Right atrium auricular region (tissue), 2 donors: ENCODE measurements around the gene KANK4. TPM values are rescaled to one million over a fixed set of nuclear protein-coding genes. Genes with fewer than 3 reads are reported as not detected.
"Not testable (repeated sequence)": the region's sequence is repeated elsewhere in the genome, so short reads cannot be mapped to it uniquely, and the experiment has no call there.

ENCODE experiments used
- DNase-seq: peaks from one replicate; pipeline ENCODE4 v3.0.0-alpha.2; 2019; ENCODE audit warnings: low spot score
- H3K27ac ChIP-seq, 2 donors: fragments of 200-600 bp; sonication (generic); 1 replicate in 1 of 2; 2 replicates in 1 of 2; pipeline ENCODE4 v1.5.1; 2016 to 2019
- H3K27me3 ChIP-seq, 2 donors: fragments of 200-600 bp; sonication (generic); one replicate each; pipeline versions ENCODE4 v1.5.1 to v1.6.0; 2017 to 2019
- H3K36me3 ChIP-seq: fragments of 200-600 bp; sonication (generic); one replicate; pipeline ENCODE4 v1.5.1; 2016
- H3K4me1 ChIP-seq, 2 donors: fragments of 200-600 bp; sonication (generic); one replicate each; pipeline versions ENCODE4 v1.5.1 to v1.6.0; 2017 to 2019
- H3K4me3 ChIP-seq, 2 donors: fragments of 200-600 bp; sonication (generic); 1 replicate in 1 of 2; 2 replicates in 1 of 2; pipeline ENCODE4 v1.5.1; 2017 to 2019; ENCODE audit warnings: mild to moderate bottlenecking in 1 of 2, moderate library complexity in 1 of 2
- H3K9me3 ChIP-seq, 2 donors: fragments of 200-600 bp; sonication (generic); one replicate each; pipeline ENCODE4 v1.5.1; 2019
- total RNA-seq, 2 donors: library from RNA; depleted of rRNA; stranded (reverse); fragments of >200 nt; gene quantifications; one replicate each; pipeline ENCODE4 v1.1.0, GENCODE V29; 2016
- TF ChIP-seq, protein P1 (sequence below), 2 donors: fragments of 200-600 bp; sonication (generic); IDR thresholded peaks; one replicate each; pipeline ENCODE4 v1.5.1; 2019; ENCODE audit warnings: antibody characterized with exemption in 2 of 2

Gene KANK4
- total RNA-seq, 2 donors from 2014 or later, result 0.12 to 0.63 TPM

DNA sequence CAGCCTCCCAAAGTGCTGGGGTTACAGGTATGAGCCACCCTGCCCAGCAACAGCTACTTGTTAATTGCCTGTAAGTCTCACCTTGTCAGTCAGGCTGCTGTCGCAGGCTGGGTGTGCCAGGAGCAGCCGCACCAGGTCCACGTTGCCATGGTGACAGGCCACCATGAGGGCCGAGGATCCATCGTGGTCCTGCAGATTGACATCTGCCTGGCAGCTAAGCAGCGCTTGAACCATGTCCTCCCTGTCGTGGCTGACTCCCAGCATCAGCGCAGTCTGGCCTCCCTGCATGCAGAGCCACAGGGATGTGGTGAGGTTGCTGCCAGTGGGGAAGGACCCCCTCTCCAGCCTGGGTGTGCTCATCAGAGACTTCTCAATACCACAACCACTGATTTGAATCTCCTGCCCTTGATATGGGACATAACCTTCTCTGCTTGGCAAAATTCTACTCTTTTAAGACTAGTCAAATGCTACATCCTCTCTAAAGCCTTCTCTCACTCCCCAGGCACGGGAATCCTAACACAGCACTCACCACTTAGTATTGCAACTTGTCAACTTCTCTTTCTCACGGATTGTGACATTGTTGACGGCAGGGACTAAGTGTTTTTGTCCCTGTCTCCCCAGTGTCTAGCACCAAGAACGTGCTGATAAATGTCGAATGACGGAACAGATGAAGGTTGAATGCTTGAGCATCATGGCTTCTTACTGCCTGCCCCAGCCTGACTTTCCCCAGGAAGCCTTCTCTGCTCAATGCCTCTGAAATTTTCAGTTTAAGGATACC, 71.7 kb downstream of the KANK4 start:
- no peaks in the 10 kb centered on the region for H3K4me1 ChIP-seq
- H3K36me3 ChIP-seq, result no peaks in the 10 kb centered on the region
- H3K27me3 ChIP-seq, result no peaks in the 10 kb centered on the region
- no peak for DNase-seq
- TF ChIP-seq, protein P1, sequence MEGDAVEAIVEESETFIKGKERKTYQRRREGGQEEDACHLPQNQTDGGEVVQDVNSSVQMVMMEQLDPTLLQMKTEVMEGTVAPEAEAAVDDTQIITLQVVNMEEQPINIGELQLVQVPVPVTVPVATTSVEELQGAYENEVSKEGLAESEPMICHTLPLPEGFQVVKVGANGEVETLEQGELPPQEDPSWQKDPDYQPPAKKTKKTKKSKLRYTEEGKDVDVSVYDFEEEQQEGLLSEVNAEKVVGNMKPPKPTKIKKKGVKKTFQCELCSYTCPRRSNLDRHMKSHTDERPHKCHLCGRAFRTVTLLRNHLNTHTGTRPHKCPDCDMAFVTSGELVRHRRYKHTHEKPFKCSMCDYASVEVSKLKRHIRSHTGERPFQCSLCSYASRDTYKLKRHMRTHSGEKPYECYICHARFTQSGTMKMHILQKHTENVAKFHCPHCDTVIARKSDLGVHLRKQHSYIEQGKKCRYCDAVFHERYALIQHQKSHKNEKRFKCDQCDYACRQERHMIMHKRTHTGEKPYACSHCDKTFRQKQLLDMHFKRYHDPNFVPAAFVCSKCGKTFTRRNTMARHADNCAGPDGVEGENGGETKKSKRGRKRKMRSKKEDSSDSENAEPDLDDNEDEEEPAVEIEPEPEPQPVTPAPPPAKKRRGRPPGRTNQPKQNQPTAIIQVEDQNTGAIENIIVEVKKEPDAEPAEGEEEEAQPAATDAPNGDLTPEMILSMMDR (IDR thresholded peaks at IDR 0.05), result no peak
- H3K4me3 ChIP-seq, result no peak overlapping the region
- H3K27ac ChIP-seq, result no peak overlapping the region
- no peaks in the 10 kb centered on the region for H3K9me3 ChIP-seq

DNA sequence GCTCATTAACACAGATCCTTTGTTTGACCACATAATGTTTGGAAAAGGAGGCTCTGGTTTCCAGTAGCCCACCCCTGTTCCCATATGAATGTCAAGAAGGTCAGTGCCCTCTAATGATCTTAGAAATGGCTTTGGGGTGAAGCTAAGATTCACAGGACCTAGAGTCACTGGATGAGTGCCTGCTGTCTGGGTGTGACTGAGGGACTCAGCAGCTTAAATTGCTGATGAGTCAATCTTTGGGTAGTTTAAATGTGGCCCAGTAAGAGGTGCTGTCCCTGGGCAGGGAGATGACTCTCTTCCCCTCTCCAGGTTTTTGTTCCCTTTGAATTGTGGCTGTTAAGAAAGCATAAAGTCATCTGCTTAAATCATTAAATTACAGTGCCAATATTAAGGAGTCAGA, 74.0 kb downstream of the KANK4 start:
- Histone ChIP-seq H3K36me3 (no peaks in the 10 kb centered on the region), H3K4me1 (peaks cover 0 to 8% of the 10 kb centered on the region in 2 donors), H3K9me3 (no peaks in the 10 kb centered on the region), H3K4me3 (no peak overlapping the region), H3K27me3 (no peaks in the 10 kb centered on the region), H3K27ac (no peak overlapping the region)
- TF ChIP-seq, protein P1 (IDR thresholded peaks at IDR 0.05), result no peak
- DNase-seq, result no peak

DNA sequence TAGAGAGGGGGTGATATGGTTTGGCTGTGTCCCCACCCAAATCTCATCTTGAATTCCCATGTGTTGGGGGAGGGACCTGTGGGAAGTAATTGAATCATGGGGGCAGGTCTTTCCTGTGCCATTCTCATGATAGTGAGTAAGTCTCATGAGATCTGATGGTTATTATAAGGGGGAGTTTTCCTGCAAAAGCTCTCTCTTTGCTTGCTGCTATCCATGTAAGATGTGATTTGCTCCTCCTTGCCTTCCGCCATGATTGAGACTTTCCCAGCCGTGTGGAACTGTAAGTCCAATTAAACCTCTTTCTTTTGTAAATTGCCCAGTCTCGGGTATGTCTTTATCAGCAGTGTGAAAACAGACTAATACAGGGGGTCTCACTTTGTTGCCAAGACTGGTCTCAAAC, 74.9 kb downstream of the KANK4 start:
- H3K36me3 ChIP-seq, H3K4me3 ChIP-seq, H3K27me3 ChIP-seq, DNase-seq, H3K27ac ChIP-seq, H3K9me3 ChIP-seq, H3K4me1 ChIP-seq: not testable (repeated sequence)

DNA sequence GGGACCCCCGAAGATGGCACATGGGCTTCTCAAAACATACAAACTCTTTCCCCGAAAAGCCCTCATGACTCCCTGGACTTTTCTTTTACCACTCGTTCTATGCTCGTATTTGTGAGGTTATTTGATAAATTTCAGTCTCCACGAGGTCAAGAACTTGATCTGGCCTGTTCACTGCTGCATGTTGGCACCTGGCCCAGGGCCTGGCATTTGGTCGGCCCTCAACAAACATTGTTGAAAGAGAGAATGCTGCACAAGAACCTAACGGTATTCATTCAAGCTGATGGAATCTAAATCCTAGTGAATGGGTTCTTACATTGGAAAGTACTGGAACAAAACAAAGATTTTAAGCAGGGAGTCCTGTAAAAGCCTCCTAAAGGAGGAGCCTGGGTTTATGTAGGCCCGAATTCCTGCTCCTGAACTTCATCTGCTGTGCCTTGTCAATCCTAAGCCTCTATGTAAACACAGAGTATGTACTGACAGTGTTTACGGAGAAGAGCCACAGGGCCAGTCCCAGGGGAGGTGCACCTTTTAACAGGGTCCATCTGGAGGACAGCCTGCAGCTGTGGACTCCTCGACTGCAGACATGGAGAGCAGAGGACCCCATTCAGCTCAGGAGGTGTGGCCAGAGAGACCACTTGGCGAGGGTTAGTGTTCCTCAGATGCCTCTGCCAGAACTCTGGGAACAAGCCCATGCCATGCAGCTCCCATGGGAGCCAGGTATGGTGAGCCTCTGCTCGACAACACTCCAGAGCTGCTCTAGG, 77.7 kb downstream of the KANK4 start:
- peaks cover 0 to 8% of the 10 kb centered on the region in 2 donors for H3K4me1 ChIP-seq
- no peak overlapping the region for H3K4me3 ChIP-seq
- TF ChIP-seq, protein P1 (IDR thresholded peaks at IDR 0.05), result no peak
- no peaks in the 10 kb centered on the region for H3K36me3 ChIP-seq
- H3K27me3 ChIP-seq, result no peaks in the 10 kb centered on the region
- no peak for DNase-seq
- H3K9me3 ChIP-seq, result no peaks in the 10 kb centered on the region
- H3K27ac ChIP-seq, result no peak overlapping the region

DNA sequence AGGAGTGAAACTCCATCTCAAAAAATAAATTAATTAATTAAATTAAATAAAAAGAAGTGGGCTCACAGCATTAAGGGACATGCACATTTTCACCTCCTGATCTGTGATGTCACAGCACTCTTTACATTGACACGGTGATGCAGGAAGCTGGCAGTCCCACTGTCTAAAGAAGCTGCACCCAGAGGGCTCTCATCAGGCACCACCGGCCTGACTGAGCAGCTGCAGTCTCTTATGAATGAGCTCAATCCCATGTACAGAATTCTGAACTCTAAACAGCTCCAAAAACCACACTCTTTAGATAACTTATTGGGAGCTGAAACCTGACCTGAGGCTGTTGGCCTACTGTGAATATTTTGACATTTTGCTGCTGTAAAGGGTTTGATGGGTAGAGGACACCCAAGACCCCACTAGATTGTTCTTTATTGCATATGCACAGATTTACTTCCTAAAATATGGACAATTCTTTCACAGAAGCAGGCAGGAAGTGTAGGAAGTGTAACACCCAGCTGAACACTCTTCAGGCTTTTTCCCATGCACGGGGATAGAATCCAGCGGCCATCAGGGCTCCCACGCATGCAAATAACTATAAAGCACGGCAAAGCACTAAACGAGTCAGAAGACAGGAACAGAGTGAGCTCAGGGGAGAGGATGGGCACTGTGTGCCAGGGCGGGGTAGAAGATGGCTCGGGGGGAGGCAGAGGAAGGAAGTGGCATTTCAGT, 78.4 kb downstream of the KANK4 start:
- Histone ChIP-seq H3K4me1 (peaks cover 0 to 8% of the 10 kb centered on the region in 2 donors), H3K4me3 (no peak overlapping the region)
- no peak for DNase-seq

DNA sequence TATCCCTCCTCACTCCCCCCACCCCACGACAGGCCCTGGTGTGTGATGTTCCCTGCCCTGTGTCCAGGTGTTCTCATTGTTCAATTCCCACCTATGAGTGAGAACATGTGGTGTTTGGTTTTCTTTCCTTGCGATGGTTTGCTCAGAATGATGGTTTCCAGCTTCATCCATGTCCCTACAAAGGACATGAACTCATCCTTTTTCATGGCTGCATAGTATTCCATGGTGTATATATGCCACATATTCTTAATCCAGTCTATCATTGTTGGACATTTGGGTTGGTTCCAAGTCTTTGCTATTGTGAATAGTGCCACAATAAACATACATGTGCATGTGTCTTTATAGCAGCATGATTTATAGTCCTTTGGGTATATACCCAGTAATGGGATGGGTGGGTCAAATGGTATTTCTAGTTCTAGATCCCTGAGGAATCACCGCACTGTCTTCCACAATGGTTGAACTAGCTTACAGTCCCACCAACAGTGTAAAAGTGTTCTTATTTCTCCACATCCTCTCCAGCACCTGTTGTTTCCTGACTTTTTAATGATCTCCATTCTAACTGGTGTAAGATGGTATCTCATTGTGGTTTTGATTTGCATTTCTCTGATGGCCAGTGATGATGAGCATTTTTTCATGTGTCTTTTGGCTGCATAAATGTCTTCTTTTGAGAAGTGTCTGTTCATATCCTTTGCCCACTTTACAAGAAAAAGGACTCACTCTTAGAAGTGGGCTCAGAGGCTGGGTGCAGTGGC, 79.4 kb downstream of the KANK4 start:
- not testable (repeated sequence) for DNase-seq, H3K4me1 ChIP-seq, H3K27ac ChIP-seq, H3K4me3 ChIP-seq, H3K27me3 ChIP-seq, H3K36me3 ChIP-seq, H3K9me3 ChIP-seq

More for the DNA sequence above, 78.4 kb downstream of the KANK4 start:
- Histone ChIP-seq H3K27me3 (no peaks in the 10 kb centered on the region), H3K36me3 (no peaks in the 10 kb centered on the region), H3K27ac (no peak overlapping the region), H3K9me3 (no peaks in the 10 kb centered on the region)
- TF ChIP-seq, protein P1 (IDR thresholded peaks at IDR 0.05), result no peak
